WTC11 (cell line): Measurements from ENCODE around the gene BCL2L1. TPM values are rescaled to one million over a fixed set of nuclear protein-coding genes. Genes with fewer than 3 reads are reported as not detected.

Experiments used
- ATAC-seq: fragments of 200-7000 bp; cut with Tn5 transposase; 2 replicates; pipeline ENCODE4 v1.10.0; 2021; ENCODE audit warnings: mild to moderate bottlenecking, moderate library complexity
- CTCF ChIA-PET: fragments of 300-600 bp; sonication (Branson Sonifier 250); formaldehyde crosslinking; loops from one replicate; lab custom pipeline; 2021; ENCODE audit warnings: antibody characterized with exemption; lab: Charles Lee
- POLR2A ChIA-PET: fragments of 350-600 bp; sonication (Branson Sonifier 250); formaldehyde crosslinking; loops from one replicate; lab custom pipeline; 2021; ENCODE audit warnings: antibody characterized with exemption; lab: Charles Lee
- DNase-seq: peaks from one replicate; pipeline ENCODE4 v3.0.0; 2021; ENCODE audit warnings: low spot score
- H3K27ac Mint-ChIP-seq: 2 replicates; pipeline ENCODE4 v1.8.0; 2021; ENCODE audit warnings: mixed read lengths
- H3K27me3 Mint-ChIP-seq: 2 replicates; pipeline ENCODE4 v1.8.0; 2021; ENCODE audit warnings: low read depth, mild to moderate bottlenecking, moderate library complexity, mixed read lengths
- H3K36me3 Mint-ChIP-seq: 2 replicates; pipeline ENCODE4 v1.8.0; 2021; ENCODE audit warnings: mixed read lengths
- H3K4me1 Mint-ChIP-seq: 2 replicates; pipeline ENCODE4 v1.8.0; 2022; ENCODE audit warnings: mixed read lengths
- H3K4me3 Mint-ChIP-seq: 2 replicates; pipeline ENCODE4 v1.8.0; 2021; ENCODE audit warnings: mild to moderate bottlenecking, moderate library complexity, mixed read lengths
- H3K9me3 Mint-ChIP-seq: 2 replicates; pipeline ENCODE4 v1.8.0; 2021; ENCODE audit warnings: mixed read lengths
- CTCF ChIP-seq: fragments of 200-600 bp; IDR thresholded peaks from 2 replicates; pipeline ENCODE4 v1.8.0; 2022; ENCODE audit warnings: antibody characterized with exemption
- E2F1 ChIP-seq: sonication (generic); formaldehyde crosslinking; IDR thresholded peaks from 2 replicates; pipeline ENCODE4 v1.8.0; 2022; ENCODE audit warnings: mild to moderate bottlenecking, missing genetic modification reagents
- EMX1 ChIP-seq: fragments of 250-450 bp; sonication (Bioruptor Pico); IDR thresholded peaks from 2 replicates; pipeline ENCODE4 v1.8.0; 2021; ENCODE audit warnings: mild to moderate bottlenecking
- ESRRA ChIP-seq: sonication (generic); formaldehyde crosslinking; IDR thresholded peaks from 2 replicates; pipeline ENCODE4 v1.8.1; 2022; ENCODE audit warnings: mild to moderate bottlenecking, missing genetic modification reagents, borderline replicate concordance
- FOXK1 ChIP-seq: sonication (generic); formaldehyde crosslinking; IDR thresholded peaks from 2 replicates; pipeline ENCODE4 v1.8.0; 2022; ENCODE audit warnings: mild to moderate bottlenecking, moderate library complexity, missing genetic modification reagents
- GABPB1 ChIP-seq: sonication (generic); formaldehyde crosslinking; IDR thresholded peaks from 2 replicates; pipeline ENCODE4 v1.8.1; 2023; ENCODE audit warnings: mild to moderate bottlenecking, missing genetic modification reagents
- NR1H2 ChIP-seq: sonication (generic); formaldehyde crosslinking; IDR thresholded peaks from 2 replicates; pipeline ENCODE4 v1.9.0; 2021; ENCODE audit warnings: mild to moderate bottlenecking, moderate library complexity, missing genetic modification reagents
- RELA ChIP-seq: sonication (generic); formaldehyde crosslinking; IDR thresholded peaks from 2 replicates; pipeline ENCODE4 v1.8.1; 2022; ENCODE audit warnings: missing genetic modification reagents, mild to moderate bottlenecking, borderline replicate concordance
- RORB ChIP-seq: fragments of 250-450 bp; sonication (Bioruptor Pico); IDR thresholded peaks from 2 replicates; pipeline ENCODE4 v1.9.0; 2021; ENCODE audit warnings: mild to moderate bottlenecking
- SOX15 ChIP-seq: fragments of 250-450 bp; sonication (Bioruptor Pico); IDR thresholded peaks from 2 replicates; pipeline ENCODE4 v1.9.0; 2021; ENCODE audit warnings: mild to moderate bottlenecking
- TEAD1 ChIP-seq: sonication (generic); formaldehyde crosslinking; IDR thresholded peaks from 2 replicates; pipeline ENCODE4 v1.8.0; 2022; ENCODE audit warnings: mild to moderate bottlenecking, missing genetic modification reagents
- ZNF425 ChIP-seq: fragments of 250-450 bp; sonication (Bioruptor Pico); conservative IDR thresholded peaks from 2 replicates; pipeline ENCODE4 v1.9.0; 2021; ENCODE audit warnings: mild to moderate bottlenecking
- total RNA-seq: library from RNA; stranded (reverse); gene quantifications from 3 replicates; pipeline ENCODE4 v1.2.3, GENCODE V29; 2021
- TF ChIP-seq, protein P1 (sequence below): sonication (generic); formaldehyde crosslinking; IDR thresholded peaks from 2 replicates; pipeline ENCODE4 v1.8.1; 2022; ENCODE audit warnings: mild to moderate bottlenecking, missing genetic modification reagents, moderate library complexity, borderline replicate concordance
- TF ChIP-seq, protein P2 (sequence below): sonication (generic); formaldehyde crosslinking; IDR thresholded peaks from 2 replicates; pipeline ENCODE4 v1.8.1; 2023; ENCODE audit warnings: mild to moderate bottlenecking, missing genetic modification reagents
- TF ChIP-seq, protein P3 (sequence below): sonication (generic); formaldehyde crosslinking; conservative IDR thresholded peaks from 2 replicates; pipeline ENCODE4 v1.8.1; 2022; ENCODE audit warnings: mild to moderate bottlenecking, missing genetic modification reagents
- TF ChIP-seq, protein P4 (sequence below): sonication (generic); formaldehyde crosslinking; IDR thresholded peaks from 2 replicates; pipeline ENCODE4 v1.8.1; 2022; ENCODE audit warnings: low read depth, missing genetic modification reagents, borderline replicate concordance
- TF ChIP-seq, protein P5 (sequence below): fragments of 250-450 bp; sonication (Bioruptor Pico); IDR thresholded peaks from 2 replicates; pipeline ENCODE4 v1.9.0; 2021; ENCODE audit warnings: mild to moderate bottlenecking

BCL2L1 gene
- total RNA-seq, 1 experiment from 2014 or later: 62.0 TPM

- ATAC-seq: no peak
- ChIA-PET CTCF (interaction anchor here (0.7 to 6.6 kb wide), 15 partner anchors 12 to 1391 kb away, joined by 3 to 146 read pairs (median 12); partner anchors contain the start of gene BCL2L1), POLR2A (no interaction called here)
- no peak overlapping the region for H3K27ac Mint-ChIP-seq
- no peaks in the 10 kb centered on the region for H3K4me1 Mint-ChIP-seq
- H3K4me3 Mint-ChIP-seq: no peak overlapping the region
- no peaks in the 10 kb centered on the region for H3K27me3 Mint-ChIP-seq
- H3K36me3 Mint-ChIP-seq: no peaks in the 10 kb centered on the region
- no peak for DNase-seq
- peaks cover 5% of the 10 kb centered on the region; the same call in 1 of the 2 replicates for H3K9me3 Mint-ChIP-seq
- TF ChIP-seq, protein P1, sequence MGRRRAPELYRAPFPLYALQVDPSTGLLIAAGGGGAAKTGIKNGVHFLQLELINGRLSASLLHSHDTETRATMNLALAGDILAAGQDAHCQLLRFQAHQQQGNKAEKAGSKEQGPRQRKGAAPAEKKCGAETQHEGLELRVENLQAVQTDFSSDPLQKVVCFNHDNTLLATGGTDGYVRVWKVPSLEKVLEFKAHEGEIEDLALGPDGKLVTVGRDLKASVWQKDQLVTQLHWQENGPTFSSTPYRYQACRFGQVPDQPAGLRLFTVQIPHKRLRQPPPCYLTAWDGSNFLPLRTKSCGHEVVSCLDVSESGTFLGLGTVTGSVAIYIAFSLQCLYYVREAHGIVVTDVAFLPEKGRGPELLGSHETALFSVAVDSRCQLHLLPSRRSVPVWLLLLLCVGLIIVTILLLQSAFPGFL (CRISPR knock-in tag): no peak
- no peak for TF ChIP-seq NR1H2 (CRISPR knock-in tag)
- TF ChIP-seq E2F1 (CRISPR knock-in tag): no peak
- no peak for TF ChIP-seq FOXK1
- TF ChIP-seq EMX1 (CRISPR knock-in tag): no peak
- TF ChIP-seq GABPB1 (CRISPR knock-in tag): no peak
- TF ChIP-seq RORB (CRISPR knock-in tag): no peak
- no peak for TF ChIP-seq CTCF
- TF ChIP-seq, protein P2, sequence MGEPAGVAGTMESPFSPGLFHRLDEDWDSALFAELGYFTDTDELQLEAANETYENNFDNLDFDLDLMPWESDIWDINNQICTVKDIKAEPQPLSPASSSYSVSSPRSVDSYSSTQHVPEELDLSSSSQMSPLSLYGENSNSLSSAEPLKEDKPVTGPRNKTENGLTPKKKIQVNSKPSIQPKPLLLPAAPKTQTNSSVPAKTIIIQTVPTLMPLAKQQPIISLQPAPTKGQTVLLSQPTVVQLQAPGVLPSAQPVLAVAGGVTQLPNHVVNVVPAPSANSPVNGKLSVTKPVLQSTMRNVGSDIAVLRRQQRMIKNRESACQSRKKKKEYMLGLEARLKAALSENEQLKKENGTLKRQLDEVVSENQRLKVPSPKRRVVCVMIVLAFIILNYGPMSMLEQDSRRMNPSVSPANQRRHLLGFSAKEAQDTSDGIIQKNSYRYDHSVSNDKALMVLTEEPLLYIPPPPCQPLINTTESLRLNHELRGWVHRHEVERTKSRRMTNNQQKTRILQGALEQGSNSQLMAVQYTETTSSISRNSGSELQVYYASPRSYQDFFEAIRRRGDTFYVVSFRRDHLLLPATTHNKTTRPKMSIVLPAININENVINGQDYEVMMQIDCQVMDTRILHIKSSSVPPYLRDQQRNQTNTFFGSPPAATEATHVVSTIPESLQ (CRISPR knock-in tag): no peak
- no peak for TF ChIP-seq SOX15 (CRISPR knock-in tag)
- TF ChIP-seq, protein P3, sequence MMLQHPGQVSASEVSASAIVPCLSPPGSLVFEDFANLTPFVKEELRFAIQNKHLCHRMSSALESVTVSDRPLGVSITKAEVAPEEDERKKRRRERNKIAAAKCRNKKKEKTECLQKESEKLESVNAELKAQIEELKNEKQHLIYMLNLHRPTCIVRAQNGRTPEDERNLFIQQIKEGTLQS: no peak
- TF ChIP-seq ZNF425 (CRISPR knock-in tag): no peak
- no peak for TF ChIP-seq TEAD1 (CRISPR knock-in tag)
- no peak for TF ChIP-seq ESRRA (CRISPR knock-in tag)
- TF ChIP-seq, protein P4, sequence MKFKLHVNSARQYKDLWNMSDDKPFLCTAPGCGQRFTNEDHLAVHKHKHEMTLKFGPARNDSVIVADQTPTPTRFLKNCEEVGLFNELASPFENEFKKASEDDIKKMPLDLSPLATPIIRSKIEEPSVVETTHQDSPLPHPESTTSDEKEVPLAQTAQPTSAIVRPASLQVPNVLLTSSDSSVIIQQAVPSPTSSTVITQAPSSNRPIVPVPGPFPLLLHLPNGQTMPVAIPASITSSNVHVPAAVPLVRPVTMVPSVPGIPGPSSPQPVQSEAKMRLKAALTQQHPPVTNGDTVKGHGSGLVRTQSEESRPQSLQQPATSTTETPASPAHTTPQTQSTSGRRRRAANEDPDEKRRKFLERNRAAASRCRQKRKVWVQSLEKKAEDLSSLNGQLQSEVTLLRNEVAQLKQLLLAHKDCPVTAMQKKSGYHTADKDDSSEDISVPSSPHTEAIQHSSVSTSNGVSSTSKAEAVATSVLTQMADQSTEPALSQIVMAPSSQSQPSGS (CRISPR knock-in tag): no peak
- no peak for TF ChIP-seq RELA (CRISPR knock-in tag)
- TF ChIP-seq, protein P5, sequence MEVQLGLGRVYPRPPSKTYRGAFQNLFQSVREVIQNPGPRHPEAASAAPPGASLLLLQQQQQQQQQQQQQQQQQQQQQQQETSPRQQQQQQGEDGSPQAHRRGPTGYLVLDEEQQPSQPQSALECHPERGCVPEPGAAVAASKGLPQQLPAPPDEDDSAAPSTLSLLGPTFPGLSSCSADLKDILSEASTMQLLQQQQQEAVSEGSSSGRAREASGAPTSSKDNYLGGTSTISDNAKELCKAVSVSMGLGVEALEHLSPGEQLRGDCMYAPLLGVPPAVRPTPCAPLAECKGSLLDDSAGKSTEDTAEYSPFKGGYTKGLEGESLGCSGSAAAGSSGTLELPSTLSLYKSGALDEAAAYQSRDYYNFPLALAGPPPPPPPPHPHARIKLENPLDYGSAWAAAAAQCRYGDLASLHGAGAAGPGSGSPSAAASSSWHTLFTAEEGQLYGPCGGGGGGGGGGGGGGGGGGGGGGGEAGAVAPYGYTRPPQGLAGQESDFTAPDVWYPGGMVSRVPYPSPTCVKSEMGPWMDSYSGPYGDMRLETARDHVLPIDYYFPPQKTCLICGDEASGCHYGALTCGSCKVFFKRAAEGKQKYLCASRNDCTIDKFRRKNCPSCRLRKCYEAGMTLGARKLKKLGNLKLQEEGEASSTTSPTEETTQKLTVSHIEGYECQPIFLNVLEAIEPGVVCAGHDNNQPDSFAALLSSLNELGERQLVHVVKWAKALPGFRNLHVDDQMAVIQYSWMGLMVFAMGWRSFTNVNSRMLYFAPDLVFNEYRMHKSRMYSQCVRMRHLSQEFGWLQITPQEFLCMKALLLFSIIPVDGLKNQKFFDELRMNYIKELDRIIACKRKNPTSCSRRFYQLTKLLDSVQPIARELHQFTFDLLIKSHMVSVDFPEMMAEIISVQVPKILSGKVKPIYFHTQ (CRISPR knock-in tag): no peak
Measured at GRCh38 chr20:31632548-31633338, 89.9 kb downstream of the BCL2L1 start.
